ENCODE data around the gene SYNGR4. TPM values are rescaled to one million over a fixed set of nuclear protein-coding genes. Genes with fewer than 3 reads are reported as not detected.
"Not testable (repeated sequence)": the region's sequence is repeated elsewhere in the genome, so short reads cannot be mapped to it uniquely, and the experiment has no call there.

SYNGR4 gene
- total and polyA plus RNA-seq, 7 donors = 0.04 TPM; not detected in 6

DNA sequence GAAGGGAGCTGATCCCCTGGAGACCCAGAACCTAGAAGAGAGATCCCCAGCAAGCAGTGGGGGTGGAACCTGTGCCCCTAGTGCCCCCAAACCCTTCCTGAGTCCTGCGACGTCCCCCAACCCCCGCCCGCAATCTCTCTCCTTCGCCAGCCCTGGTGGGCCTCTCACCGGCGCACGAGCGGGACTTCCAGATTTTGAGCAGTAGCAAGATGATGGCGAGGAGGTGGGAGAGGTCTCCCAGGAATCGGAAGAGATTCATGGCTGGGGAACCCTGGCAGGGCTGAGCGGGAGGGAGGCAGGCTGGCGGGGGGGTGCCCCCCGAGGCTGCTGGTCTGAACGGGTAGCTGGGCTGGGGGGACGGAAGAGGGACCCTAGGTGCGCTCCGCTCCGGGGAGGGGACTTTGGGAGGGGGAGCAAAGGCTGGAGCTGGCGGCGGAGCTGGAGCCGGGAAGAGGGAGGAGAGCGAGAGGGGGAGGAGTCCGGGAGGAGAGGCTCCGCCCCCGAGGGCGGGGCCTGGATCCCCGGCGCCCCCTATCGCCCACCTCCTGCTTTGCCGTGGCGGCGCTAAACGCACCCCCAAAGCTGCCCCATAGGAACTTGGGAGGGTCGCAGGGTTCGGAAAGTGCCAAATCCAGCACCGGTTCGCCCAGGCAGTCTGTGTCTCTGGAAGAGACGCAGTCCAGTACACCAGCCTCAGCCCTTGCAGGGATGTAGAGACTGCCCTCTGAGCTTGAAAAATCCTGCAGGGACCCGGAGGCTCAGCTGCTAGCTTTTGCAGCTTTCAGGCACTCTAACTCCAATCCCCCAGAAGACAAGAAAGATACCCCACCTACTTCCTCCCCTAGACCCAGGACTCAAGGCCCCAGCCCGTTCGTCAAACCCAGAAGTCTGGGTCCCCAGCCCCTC is 27.2 kb downstream of the SYNGR4 start, which contains the start of gene KDELR1:
Gene KDELR1, minus strand, starts transcription at position 452 of the 906 bp plus-strand sequence. Its CDS starts 193 bp downstream, at position 259.
- H3K36me3 ChIP-seq (ENCODE audit: insufficient read depth in 1 of 2, low read depth in 1 of 2) = peaks cover 0 to 32% of the 10 kb centered on the region in 2 donors
- intact Hi-C loops (cut with DNase I) = loop anchor here (1.0 to 5.0 kb wide), 3 partner anchors 27 to 74 kb away; partner anchors contain the start of gene SYNGR4 (in 1 of the 2)
- WGBS, 3 donors = 4 to 6% (median 5%) methylated on average over 37 to 42 of the region's 42 CpGs
- H3K9me3 ChIP-seq = no peaks in the 10 kb centered on the region
- TF ChIP-seq, protein P1, sequence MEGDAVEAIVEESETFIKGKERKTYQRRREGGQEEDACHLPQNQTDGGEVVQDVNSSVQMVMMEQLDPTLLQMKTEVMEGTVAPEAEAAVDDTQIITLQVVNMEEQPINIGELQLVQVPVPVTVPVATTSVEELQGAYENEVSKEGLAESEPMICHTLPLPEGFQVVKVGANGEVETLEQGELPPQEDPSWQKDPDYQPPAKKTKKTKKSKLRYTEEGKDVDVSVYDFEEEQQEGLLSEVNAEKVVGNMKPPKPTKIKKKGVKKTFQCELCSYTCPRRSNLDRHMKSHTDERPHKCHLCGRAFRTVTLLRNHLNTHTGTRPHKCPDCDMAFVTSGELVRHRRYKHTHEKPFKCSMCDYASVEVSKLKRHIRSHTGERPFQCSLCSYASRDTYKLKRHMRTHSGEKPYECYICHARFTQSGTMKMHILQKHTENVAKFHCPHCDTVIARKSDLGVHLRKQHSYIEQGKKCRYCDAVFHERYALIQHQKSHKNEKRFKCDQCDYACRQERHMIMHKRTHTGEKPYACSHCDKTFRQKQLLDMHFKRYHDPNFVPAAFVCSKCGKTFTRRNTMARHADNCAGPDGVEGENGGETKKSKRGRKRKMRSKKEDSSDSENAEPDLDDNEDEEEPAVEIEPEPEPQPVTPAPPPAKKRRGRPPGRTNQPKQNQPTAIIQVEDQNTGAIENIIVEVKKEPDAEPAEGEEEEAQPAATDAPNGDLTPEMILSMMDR (IDR thresholded peaks at IDR 0.05) = peak; percentile 86
- peaks cover 0 to 36% (median 27%) of the 10 kb centered on the region in 3 donors for H3K27me3 ChIP-seq (ENCODE audit: insufficient read depth in 3 of 3, low read length in 2 of 3)
- H3K4me1 ChIP-seq = no peaks in the 10 kb centered on the region
- H3K27ac ChIP-seq = peak within 1 kb of the TSS; percentile 87
- peak within 1 kb of the TSS; percentile 99 for H3K4me3 ChIP-seq
- ATAC-seq (peak; percentile 91 to 97 (median 95)), DNase-seq (peak; percentile 70 to 87)

DNA sequence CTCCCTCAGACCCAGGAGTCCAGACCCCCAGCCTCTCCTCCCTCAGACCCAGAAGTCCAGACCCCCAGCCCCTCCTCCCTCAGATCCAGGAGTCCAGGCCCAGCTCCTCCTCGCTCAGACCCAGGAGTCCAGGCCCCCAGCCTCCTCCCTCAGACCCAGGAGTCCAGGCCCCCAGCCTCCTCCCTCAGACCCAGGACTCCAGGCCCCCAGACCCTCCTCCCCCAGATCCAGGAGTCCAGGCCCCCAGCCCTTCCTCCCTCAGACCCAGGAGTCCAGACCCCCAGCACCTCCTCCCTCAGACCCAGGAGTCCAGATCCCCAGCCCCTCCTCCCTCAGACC is 27.8 kb downstream of the SYNGR4 start:
- intact Hi-C loops (cut with DNase I) = loop anchor here in 1 of 2 donors (5.0 kb wide), 1 partner anchor 75 kb away; no protein-coding TSS in a partner anchor
- peaks cover 0 to 26% of the 10 kb centered on the region in 2 donors for H3K36me3 ChIP-seq (ENCODE audit: insufficient read depth in 1 of 2, low read depth in 1 of 2)
- 64 to 89% (median 80%) methylated on average over 1 of the region's 1 CpG for WGBS, 3 donors

DNA sequence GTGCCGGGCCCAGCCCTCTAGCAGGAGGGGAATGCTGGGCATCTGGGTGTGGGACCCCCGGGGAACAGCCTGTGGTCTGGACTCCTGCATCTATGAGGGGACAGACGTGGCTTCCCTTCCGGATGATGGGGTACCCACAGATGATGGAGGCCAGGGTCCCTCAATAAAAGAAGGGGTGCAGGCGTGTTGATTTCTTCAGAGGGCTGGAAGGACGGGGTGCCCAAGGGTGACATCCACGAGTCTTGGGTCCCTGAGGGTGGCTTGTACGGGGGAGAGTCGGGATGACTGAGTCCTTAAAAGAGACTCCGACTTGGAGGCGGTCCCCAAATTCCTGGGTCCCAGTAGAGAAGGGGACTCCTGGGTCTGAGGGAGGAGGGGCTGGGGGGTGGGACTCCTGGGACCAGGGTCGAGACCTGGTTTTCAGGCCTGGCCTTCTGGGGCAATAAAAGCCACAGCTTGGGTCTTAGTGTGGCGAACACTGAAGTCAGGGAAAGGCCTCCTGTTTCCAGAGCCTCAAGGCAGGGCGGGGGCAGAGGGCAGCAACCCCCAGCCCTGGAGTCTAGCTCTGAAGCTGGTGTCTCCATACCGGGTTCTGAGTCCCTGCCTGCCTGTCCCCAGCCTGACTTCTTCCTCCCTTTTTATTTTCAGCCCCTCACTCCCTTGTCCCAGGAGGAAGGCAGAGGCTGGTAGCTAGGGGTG is 28.8 kb downstream of the SYNGR4 start:
- ATAC-seq = no peak
- DNase-seq = no peak
- Histone ChIP-seq H3K36me3 (ENCODE audit: insufficient read depth in 1 of 2, low read depth in 1 of 2) (peaks cover 0 to 15% of the 10 kb centered on the region in 2 donors), H3K9me3 (no peaks in the 10 kb centered on the region), H3K4me3 (no peak overlapping the region), H3K4me1 (no peaks in the 10 kb centered on the region), H3K27ac (no peak overlapping the region), H3K27me3 (ENCODE audit: insufficient read depth in 3 of 3, low read length in 2 of 3) (peaks cover 0 to 53% (median 37%) of the 10 kb centered on the region in 3 donors)
- TF ChIP-seq, protein P1 (IDR thresholded peaks at IDR 0.05) = no peak
- intact Hi-C loops (cut with DNase I) = loop anchor here in 1 of 2 donors (5.0 kb wide), 1 partner anchor 76 kb away; no protein-coding TSS in a partner anchor
- WGBS, 3 donors = 79 to 81% (median 80%) methylated on average over 14 to 15 of the region's 15 CpGs

More for the DNA sequence above, 27.8 kb downstream of the SYNGR4 start:
- not testable (repeated sequence) for ATAC-seq, H3K4me3 ChIP-seq, H3K9me3 ChIP-seq, H3K4me1 ChIP-seq, DNase-seq, H3K27ac ChIP-seq
- peaks cover 0 to 43% (median 32%) of the 10 kb centered on the region in 3 donors for H3K27me3 ChIP-seq (ENCODE audit: insufficient read depth in 3 of 3, low read length in 2 of 3)

DNA sequence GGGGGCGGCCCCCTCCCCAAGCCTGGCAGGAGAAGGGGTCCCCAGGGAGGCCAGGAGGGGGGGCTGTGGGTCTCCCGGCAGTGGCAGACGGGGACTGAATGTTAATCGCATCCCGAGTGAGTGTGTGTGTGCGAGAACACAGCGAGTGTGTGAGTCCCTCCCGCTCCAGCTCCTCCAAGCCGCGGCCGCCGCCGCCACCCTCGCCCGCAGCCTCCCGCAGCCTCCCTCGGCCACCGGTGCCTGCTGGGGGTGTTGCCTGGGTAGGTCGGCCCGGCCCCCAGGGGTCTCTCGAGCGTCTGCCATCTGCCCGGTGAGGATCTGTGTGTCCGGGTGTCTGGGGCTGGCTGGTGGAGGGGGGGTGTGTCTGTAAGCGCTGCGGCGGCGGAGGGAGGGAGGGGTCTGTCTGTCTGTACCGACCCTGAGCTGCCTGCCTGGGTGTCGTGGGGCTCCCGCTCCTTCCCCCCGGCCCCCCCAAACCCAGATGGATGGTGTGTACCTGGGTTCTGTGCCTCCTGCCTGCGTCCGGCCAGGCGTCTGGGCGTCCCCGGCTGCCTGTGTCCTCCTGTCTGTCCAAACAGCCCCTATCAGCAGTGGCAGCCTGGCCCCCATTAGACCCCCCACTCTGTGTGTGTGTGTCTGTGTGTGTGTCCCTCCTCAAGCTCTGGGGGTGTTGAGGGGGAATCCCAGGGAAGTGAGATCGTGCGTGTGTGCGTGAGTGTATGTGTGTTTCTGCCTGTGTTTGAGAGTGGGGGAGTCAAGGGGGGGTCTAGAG is 29.6 kb downstream of the SYNGR4 start, which contains the start of gene GRIN2D:
Gene GRIN2D, plus strand, starts transcription at position 110 of the 772 bp plus-strand sequence. CDS start 4,725 bp downstream, outside the sequence.
- Histone ChIP-seq H3K27ac (no peak within 1 kb of the TSS), H3K9me3 (no peaks in the 10 kb centered on the region), H3K36me3 (ENCODE audit: insufficient read depth in 1 of 2, low read depth in 1 of 2) (peaks cover 0 to 8% of the 10 kb centered on the region in 2 donors), H3K4me1 (no peaks in the 10 kb centered on the region), H3K27me3 (ENCODE audit: insufficient read depth in 3 of 3, low read length in 2 of 3) (peaks cover 0 to 56% (median 39%) of the 10 kb centered on the region in 3 donors), H3K4me3 (peak within 1 kb of the TSS; percentile 30)
- intact Hi-C loops (cut with DNase I) = loop anchor here in 1 of 2 donors (5.0 kb wide), 1 partner anchor 76 kb away; no protein-coding TSS in a partner anchor
- ATAC-seq (no peak), DNase-seq (no peak)
- TF ChIP-seq, protein P1 (IDR thresholded peaks at IDR 0.05) = no peak
- 2 to 3% (median 2%) methylated on average over 22 to 40 of the region's 40 CpGs for WGBS, 3 donors
